Measurements from ENCODE around the gene EEPD1. TPM values are rescaled to one million over a fixed set of nuclear protein-coding genes. Genes with fewer than 3 reads are reported as not detected.

The EEPD1 gene
- total RNA-seq, 1 donor from 2014 or later: 7.1 TPM

GRCh38 chr7:36204044-36204663 is 51.1 kb downstream of the EEPD1 start:
- H3K9me3 ChIP-seq (replicated peaks): no peaks in the 10 kb centered on the region
- H3K4me3 ChIP-seq: no peak overlapping the region
- H3K36me3 ChIP-seq: no peaks in the 10 kb centered on the region
- H3K4me1 ChIP-seq: peaks cover 78% of the 10 kb centered on the region
- H3K27me3 ChIP-seq (ENCODE audit: low read depth): no peaks in the 10 kb centered on the region
- intact Hi-C loops (cut with micrococcal nuclease): loop anchor here (10.0 kb wide), 1 partner anchor 71 kb away; no protein-coding TSS in a partner anchor
- TF ChIP-seq CTCF (IDR thresholded peaks at IDR 0.05; ENCODE audit: borderline replicate concordance): no peak
- H3K27ac ChIP-seq (replicated peaks): no peak overlapping the region
- no peak for DNase-seq

- no peak overlapping the region for H3K4me3 ChIP-seq
- no peaks in the 10 kb centered on the region for H3K9me3 ChIP-seq (replicated peaks)
- peak overlapping the region; percentile 33 for H3K27ac ChIP-seq (replicated peaks)
- intact Hi-C loops (cut with micrococcal nuclease): loop anchor here (10.0 kb wide), 1 partner anchor 70 kb away; no protein-coding TSS in a partner anchor
- no peak for DNase-seq
- peaks cover 87% of the 10 kb centered on the region for H3K4me1 ChIP-seq
- no peaks in the 10 kb centered on the region for H3K36me3 ChIP-seq
- TF ChIP-seq CTCF (IDR thresholded peaks at IDR 0.05; ENCODE audit: borderline replicate concordance): no peak
- H3K27me3 ChIP-seq (ENCODE audit: low read depth): no peaks in the 10 kb centered on the region
These were observed 52.0 kb downstream of the EEPD1 start for GRCh38 chr7:36204929-36205635.

- DNase-seq: no peak
- Histone ChIP-seq H3K4me1 (peaks cover 94% of the 10 kb centered on the region), H3K27me3 (ENCODE audit: low read depth) (no peaks in the 10 kb centered on the region), H3K27ac (replicated peaks) (peak overlapping the region; percentile 33), H3K36me3 (no peaks in the 10 kb centered on the region), H3K9me3 (replicated peaks) (no peaks in the 10 kb centered on the region), H3K4me3 (no peak overlapping the region)
- intact Hi-C loops (cut with micrococcal nuclease): loop anchor here (10.0 kb wide), 1 partner anchor 69 kb away; no protein-coding TSS in a partner anchor
- no peak for TF ChIP-seq CTCF (IDR thresholded peaks at IDR 0.05; ENCODE audit: borderline replicate concordance)
These were observed 52.7 kb downstream of the EEPD1 start for GRCh38 chr7:36205803-36206202.

GRCh38 chr7:36207451-36208291 is 54.6 kb downstream of the EEPD1 start:
- peaks cover 82% of the 10 kb centered on the region for H3K4me1 ChIP-seq
- H3K27ac ChIP-seq (replicated peaks): peak overlapping the region; percentile 35
- intact Hi-C loops (cut with micrococcal nuclease): loop anchor here (10.0 kb wide), 1 partner anchor 67 kb away; no protein-coding TSS in a partner anchor
- DNase-seq: peak; percentile 54
- no peaks in the 10 kb centered on the region for H3K36me3 ChIP-seq
- peak; percentile 46 for TF ChIP-seq CTCF (IDR thresholded peaks at IDR 0.05; ENCODE audit: borderline replicate concordance)
- no peaks in the 10 kb centered on the region for H3K27me3 ChIP-seq (ENCODE audit: low read depth)
- H3K9me3 ChIP-seq (replicated peaks): no peaks in the 10 kb centered on the region
- H3K4me3 ChIP-seq: no peak overlapping the region

- intact Hi-C loops (cut with micrococcal nuclease): loop anchor here (10.0 kb wide), 1 partner anchor 66 kb away; no protein-coding TSS in a partner anchor
These were observed 55.4 kb downstream of the EEPD1 start for GRCh38 chr7:36208426-36208825.

More at GRCh38 chr7:36208426-36208825, 55.4 kb downstream of the EEPD1 start:
- Histone ChIP-seq H3K9me3 (replicated peaks) (no peaks in the 10 kb centered on the region), H3K4me3 (no peak overlapping the region), H3K36me3 (no peaks in the 10 kb centered on the region), H3K27ac (replicated peaks) (peak overlapping the region; percentile 35), H3K4me1 (peaks cover 75% of the 10 kb centered on the region), H3K27me3 (ENCODE audit: low read depth) (no peaks in the 10 kb centered on the region)
- no peak for TF ChIP-seq CTCF (IDR thresholded peaks at IDR 0.05; ENCODE audit: borderline replicate concordance)
- DNase-seq: no peak
